ENCODE results near the gene EPN1. TPM values are rescaled to one million over a fixed set of nuclear protein-coding genes. Genes with fewer than 3 reads are reported as not detected.

EPN1 gene
- total and polyA plus RNA-seq, 3 experiments from 2014 or later, result 20.2 to 40.2 (median 39.0) TPM

DNA sequence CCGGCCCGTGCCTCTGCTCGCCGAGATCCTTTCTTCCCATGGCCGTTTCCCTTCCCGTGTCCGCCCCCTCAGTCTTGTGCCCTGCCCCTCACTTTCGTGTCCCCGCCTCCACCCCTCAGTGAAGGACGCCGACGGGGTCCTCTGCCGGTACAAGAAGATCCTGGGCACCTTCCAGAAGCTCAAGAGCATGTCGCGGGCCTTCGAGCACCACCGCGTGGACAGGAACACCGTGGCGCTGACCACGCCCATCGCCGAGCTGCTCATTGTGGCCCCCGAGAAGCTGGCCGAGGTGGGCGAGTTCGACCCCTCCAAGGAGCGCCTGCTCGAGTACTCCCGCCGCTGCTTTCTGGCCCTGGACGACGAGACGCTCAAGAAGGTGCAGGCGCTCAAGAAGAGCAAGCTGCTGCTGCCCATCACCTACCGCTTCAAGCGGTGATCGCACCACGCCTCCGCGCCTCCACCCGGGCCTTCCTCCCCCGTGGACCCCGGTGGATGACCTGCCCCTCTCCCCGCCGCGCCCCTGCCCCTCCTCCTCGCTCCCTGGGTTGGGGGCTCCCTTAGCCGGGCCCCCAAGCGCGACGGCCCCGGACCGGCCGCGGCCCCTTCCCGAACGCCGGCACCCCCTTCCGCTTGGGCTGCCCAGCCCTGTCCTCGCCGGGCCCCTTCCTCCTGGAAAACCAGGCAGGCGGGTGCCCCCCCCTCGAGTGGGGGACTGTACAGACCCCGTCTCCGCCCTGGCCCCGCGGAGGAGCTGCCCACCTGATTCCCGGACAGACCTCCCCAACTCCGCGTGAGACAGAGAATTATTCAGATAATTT lies 22.5 kb upstream of the EPN1 start:
- H3K9me3 Mint-ChIP-seq, result peaks cover 0 to 3% (median 0%) of the 10 kb centered on the region in 5 donors
- peaks cover 24 to 43% (median 25%) of the 10 kb centered on the region in 3 donors for H3K4me1 Mint-ChIP-seq
- POLR2A ChIA-PET, result interaction anchor here (1.3 kb wide), 2 partner anchors 9 to 20 kb away, joined by 3 to 7 read pairs; partner anchors contain the start of gene ZNF581
- peak overlapping the region in 2 of 8 donors; percentile 29 to 63 for H3K27ac Mint-ChIP-seq
- Histone ChIP-seq H3K4me1 (ENCODE audit: insufficient read depth, low read length) (peaks cover 34% of the 10 kb centered on the region), H3K27ac (ENCODE audit: low read depth, low read length) (no peak overlapping the region), H3K4me3 (ENCODE audit: low read length) (no peak overlapping the region), H3K36me3 (ENCODE audit: insufficient read depth, low read length) (no peaks in the 10 kb centered on the region), H3K9me3 (ENCODE audit: low read length) (no peaks in the 10 kb centered on the region), H3K27me3 (ENCODE audit: insufficient read depth, low read length, poor library complexity, severe bottlenecking) (no peaks in the 10 kb centered on the region)
- peaks cover 0 to 7% of the 10 kb centered on the region in 2 donors for H3K27me3 Mint-ChIP-seq
- peak overlapping the region in 3 of 7 donors; percentile 10 to 60 (median 37) for H3K4me3 Mint-ChIP-seq
- H3K36me3 Mint-ChIP-seq, result peaks cover 0 to 25% (median 0%) of the 10 kb centered on the region in 3 donors
- CTCF ChIA-PET, result interaction anchor here (0.7 to 2.6 kb wide), 8 partner anchors 8 to 393 kb away, joined by 3 to 22 read pairs (median 4); partner anchors contain the start of genes FIZ1 and ZNF581
- DNase-seq, result peak in 1 of 5 donors; percentile 65

DNA sequence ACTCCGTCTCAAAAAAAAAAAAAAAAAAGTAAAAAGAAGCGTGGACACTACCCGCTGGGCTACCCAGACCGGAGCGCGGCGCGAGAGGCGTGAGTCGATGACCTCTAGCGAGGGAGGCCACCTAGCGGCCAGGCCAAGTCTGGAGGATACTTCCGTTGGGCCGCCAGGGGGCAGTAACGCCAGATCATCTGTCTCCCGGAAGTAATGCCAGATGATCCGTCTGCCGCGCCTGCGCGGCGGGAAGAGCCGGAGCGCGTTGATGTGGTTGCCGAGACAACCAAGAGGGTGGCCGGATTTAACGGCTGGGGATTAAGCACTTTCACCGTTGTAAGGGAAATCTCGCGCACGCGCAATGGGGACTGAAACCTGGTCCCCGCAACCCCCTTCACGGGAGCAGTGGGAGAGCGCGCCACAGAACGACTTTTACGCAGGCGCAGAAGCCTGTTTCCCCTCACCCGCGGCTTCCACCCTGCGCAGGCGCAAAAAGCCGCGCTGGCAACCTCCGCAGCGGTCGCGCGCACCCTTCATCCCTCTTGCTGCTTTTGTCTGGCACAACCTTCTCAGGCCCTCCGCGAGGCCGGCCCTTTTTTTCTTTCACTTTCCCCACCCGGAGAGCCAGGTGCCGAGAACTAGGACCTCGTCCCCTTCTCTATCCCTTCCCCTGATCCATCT lies 21.2 kb upstream of the EPN1 start:
- peaks cover 0 to 7% of the 10 kb centered on the region in 2 donors for H3K27me3 Mint-ChIP-seq
- peaks cover 38% of the 10 kb centered on the region for H3K4me1 ChIP-seq (ENCODE audit: insufficient read depth, low read length)
- H3K36me3 ChIP-seq (ENCODE audit: insufficient read depth, low read length), result no peaks in the 10 kb centered on the region

DNA sequence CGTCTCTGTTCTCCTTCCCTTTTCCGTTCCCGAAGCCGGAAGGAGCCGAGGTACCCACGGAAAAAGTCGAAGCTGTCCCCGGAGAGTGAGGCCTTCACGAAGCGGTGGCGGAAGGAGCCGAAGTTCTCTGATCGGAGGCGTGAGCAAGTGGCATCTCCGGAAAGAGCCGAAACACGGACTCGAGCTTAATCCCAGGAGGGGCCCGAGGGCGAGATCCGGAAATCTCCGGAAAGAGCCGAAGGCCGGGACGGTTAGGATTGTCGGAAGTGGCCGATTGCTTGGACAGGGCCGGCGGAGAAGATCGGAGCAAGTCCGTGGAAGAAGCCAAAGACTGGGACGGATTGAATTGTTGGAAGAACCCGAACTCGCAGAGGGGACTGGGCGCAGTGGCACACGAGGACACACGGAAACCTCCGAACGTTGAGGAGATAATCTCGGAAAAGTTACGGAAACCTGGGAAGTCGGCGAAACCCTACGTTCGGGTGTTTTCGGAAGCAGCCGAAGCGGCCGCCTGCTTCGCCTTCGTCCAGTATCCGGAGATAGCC lies 20.6 kb upstream of the EPN1 start:
- peak overlapping the region; percentile 96 to 99 (median 98) for H3K27ac Mint-ChIP-seq
- DNase-seq, result peak; percentile 99 to 100 (median 100)
- peaks cover 39% of the 10 kb centered on the region for H3K4me1 ChIP-seq (ENCODE audit: insufficient read depth, low read length)

More for the DNA sequence above, 21.2 kb upstream of the EPN1 start:
- Histone ChIP-seq H3K27me3 (ENCODE audit: insufficient read depth, low read length, poor library complexity, severe bottlenecking) (no peaks in the 10 kb centered on the region), H3K27ac (ENCODE audit: low read depth, low read length) (peak overlapping the region; percentile 91), H3K9me3 (ENCODE audit: low read length) (no peaks in the 10 kb centered on the region), H3K4me3 (ENCODE audit: low read length) (peak overlapping the region; percentile 89)
- peaks cover 31 to 48% (median 32%) of the 10 kb centered on the region in 3 donors for H3K4me1 Mint-ChIP-seq
- peaks cover 0 to 3% (median 0%) of the 10 kb centered on the region in 5 donors for H3K9me3 Mint-ChIP-seq
- peak overlapping the region; percentile 90 to 97 (median 95) for H3K4me3 Mint-ChIP-seq
- peak overlapping the region; percentile 96 to 99 (median 98) for H3K27ac Mint-ChIP-seq
- CTCF ChIA-PET, result interaction anchor here (0.7 to 2.6 kb wide), 20 partner anchors 9 to 607 kb away, joined by 3 to 22 read pairs (median 4); partner anchors contain the start of genes FIZ1, ZNF581, ZNF784 and ZNF865
- peaks cover 0 to 30% (median 2%) of the 10 kb centered on the region in 3 donors for H3K36me3 Mint-ChIP-seq
- peak; percentile 99 to 100 (median 99) for DNase-seq
- POLR2A ChIA-PET, result interaction anchor here (0.6 to 1.8 kb wide), 20 partner anchors 8 to 1464 kb away, joined by 3 to 23 read pairs (median 4); partner anchors contain the start of genes FIZ1, ISOC2, KMT5C and MBOAT7

DNA sequence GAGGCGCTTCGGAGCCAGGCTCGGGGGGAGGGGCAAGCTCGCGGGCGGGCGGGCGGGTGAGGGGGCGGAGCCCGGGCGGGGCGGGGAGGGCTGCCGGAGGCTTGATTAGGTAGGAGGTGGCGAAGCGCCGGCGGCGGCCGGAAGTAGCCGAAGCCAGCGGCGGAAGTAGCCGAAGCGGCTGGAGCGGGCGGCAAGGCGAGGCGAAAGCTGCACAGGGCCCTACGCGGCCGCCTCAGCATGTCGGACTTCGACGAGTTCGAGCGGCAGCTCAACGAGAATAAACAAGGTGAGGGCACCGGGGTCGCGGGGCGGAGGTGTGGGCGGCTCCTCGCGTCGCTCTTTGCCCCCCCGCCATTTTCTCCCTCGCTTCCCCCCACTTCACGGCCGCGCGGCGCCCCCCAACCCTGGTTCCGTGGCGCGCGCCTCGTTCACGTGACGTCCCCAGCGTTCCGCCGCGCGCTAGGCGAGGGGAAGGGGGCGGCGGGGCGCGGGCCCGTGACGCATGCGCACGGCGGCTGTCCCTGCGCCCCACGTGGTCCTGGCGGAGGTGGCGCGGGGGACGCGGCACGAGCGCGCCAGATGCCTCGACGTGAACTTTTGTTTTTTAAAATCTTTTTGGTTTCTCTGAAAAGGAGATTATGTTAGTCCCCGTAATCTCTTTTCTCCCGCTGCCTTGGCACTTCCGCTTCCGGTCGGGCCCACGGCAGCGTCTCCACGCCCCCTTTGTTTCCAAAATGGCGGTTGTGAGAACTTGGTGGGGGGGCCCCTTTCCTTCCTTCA lies 20.0 kb upstream of the EPN1 start, which contains the start of gene U2AF2:
Gene U2AF2, plus strand, starts transcription at position 168 of the 780 bp plus-strand sequence. Its CDS starts 70 bp downstream, at position 238.
- peaks cover 38 to 53% (median 38%) of the 10 kb centered on the region in 3 donors for H3K4me1 Mint-ChIP-seq
- CTCF ChIA-PET, result interaction anchor here (0.7 to 2.6 kb wide), 14 partner anchors 8 to 316 kb away, joined by 3 to 12 read pairs (median 4); partner anchors contain the start of genes KMT5C, ZNF581, ZNF784 and ZNF865
- peak within 1 kb of the TSS; percentile 91 for H3K4me3 ChIP-seq (ENCODE audit: low read length)
- H3K4me1 ChIP-seq (ENCODE audit: insufficient read depth, low read length), result peaks cover 44% of the 10 kb centered on the region
- H3K27me3 Mint-ChIP-seq, result peaks cover 0 to 7% of the 10 kb centered on the region in 2 donors
- H3K36me3 Mint-ChIP-seq, result peaks cover 0 to 39% (median 5%) of the 10 kb centered on the region in 3 donors
- H3K9me3 ChIP-seq (ENCODE audit: low read length), result no peaks in the 10 kb centered on the region
- DNase-seq, result peak; percentile 95 to 98 (median 97)
- H3K4me3 Mint-ChIP-seq, result peak within 1 kb of the TSS; percentile 90 to 97 (median 95)
- POLR2A ChIA-PET, result interaction anchor here (0.6 to 1.8 kb wide), 19 partner anchors 10 to 1466 kb away, joined by 3 to 23 read pairs (median 5); partner anchors contain the start of genes FIZ1, ISOC2, KMT5C and MBOAT7
- H3K27ac ChIP-seq (ENCODE audit: low read depth, low read length), result peak within 1 kb of the TSS; percentile 91
- H3K27ac Mint-ChIP-seq, result peak within 1 kb of the TSS; percentile 97 to 99 (median 99)
- H3K36me3 ChIP-seq (ENCODE audit: insufficient read depth, low read length), result peaks cover 10% of the 10 kb centered on the region
- peaks cover 0 to 3% (median 0%) of the 10 kb centered on the region in 5 donors for H3K9me3 Mint-ChIP-seq
- no peaks in the 10 kb centered on the region for H3K27me3 ChIP-seq (ENCODE audit: insufficient read depth, low read length, poor library complexity, severe bottlenecking)

More for the DNA sequence above, 20.6 kb upstream of the EPN1 start:
- H3K4me1 Mint-ChIP-seq, result peaks cover 32 to 52% (median 34%) of the 10 kb centered on the region in 3 donors
- peaks cover 3% of the 10 kb centered on the region for H3K36me3 ChIP-seq (ENCODE audit: insufficient read depth, low read length)
- POLR2A ChIA-PET, result interaction anchor here (0.6 to 1.8 kb wide), 19 partner anchors 9 to 1465 kb away, joined by 3 to 23 read pairs (median 5); partner anchors contain the start of genes FIZ1, ISOC2, KMT5C and MBOAT7
- CTCF ChIA-PET, result interaction anchor here (0.7 to 2.6 kb wide), 14 partner anchors 9 to 315 kb away, joined by 3 to 12 read pairs (median 4); partner anchors contain the start of genes KMT5C, ZNF581, ZNF784 and ZNF865
- H3K4me3 Mint-ChIP-seq, result peak overlapping the region; percentile 90 to 97 (median 95)
- H3K27ac ChIP-seq (ENCODE audit: low read depth, low read length), result peak overlapping the region; percentile 91
- H3K4me3 ChIP-seq (ENCODE audit: low read length), result peak overlapping the region; percentile 89
- peaks cover 0 to 32% (median 3%) of the 10 kb centered on the region in 3 donors for H3K36me3 Mint-ChIP-seq
- peaks cover 0 to 3% (median 0%) of the 10 kb centered on the region in 5 donors for H3K9me3 Mint-ChIP-seq
- no peaks in the 10 kb centered on the region for H3K9me3 ChIP-seq (ENCODE audit: low read length)
- H3K27me3 Mint-ChIP-seq, result peaks cover 0 to 7% of the 10 kb centered on the region in 2 donors
- H3K27me3 ChIP-seq (ENCODE audit: insufficient read depth, low read length, poor library complexity, severe bottlenecking), result no peaks in the 10 kb centered on the region

DNA sequence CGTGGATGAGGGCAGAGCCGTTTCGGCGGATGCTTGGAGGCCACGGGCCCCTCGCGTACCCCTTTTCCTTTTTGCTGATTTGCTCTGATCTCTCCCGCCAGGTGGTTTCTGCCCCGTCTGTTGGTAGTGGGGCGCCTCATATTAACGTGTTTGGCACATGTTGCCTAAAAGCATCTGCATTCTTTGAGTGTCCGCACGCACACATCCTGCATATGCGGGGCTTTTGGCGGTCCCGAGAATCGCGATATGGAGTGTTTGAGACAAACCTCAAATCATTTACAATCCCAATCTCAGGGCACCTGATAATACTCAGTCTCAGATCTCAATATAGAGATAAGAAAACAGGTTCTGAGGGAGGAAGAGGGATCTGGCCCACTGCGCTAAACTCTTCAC lies 19.4 kb upstream of the EPN1 start:
- H3K9me3 Mint-ChIP-seq, result peaks cover 0 to 3% (median 0%) of the 10 kb centered on the region in 5 donors
- H3K36me3 Mint-ChIP-seq, result peaks cover 0 to 45% (median 5%) of the 10 kb centered on the region in 3 donors
- Histone ChIP-seq H3K4me1 (ENCODE audit: insufficient read depth, low read length) (peaks cover 44% of the 10 kb centered on the region), H3K4me3 (ENCODE audit: low read length) (peak overlapping the region; percentile 91), H3K27ac (ENCODE audit: low read depth, low read length) (peak overlapping the region; percentile 91), H3K36me3 (ENCODE audit: insufficient read depth, low read length) (peaks cover 16% of the 10 kb centered on the region), H3K9me3 (ENCODE audit: low read length) (no peaks in the 10 kb centered on the region), H3K27me3 (ENCODE audit: insufficient read depth, low read length, poor library complexity, severe bottlenecking) (no peaks in the 10 kb centered on the region)
- DNase-seq, result no peak
- H3K4me3 Mint-ChIP-seq, result peak overlapping the region; percentile 90 to 97 (median 93)
- peaks cover 0 to 7% of the 10 kb centered on the region in 2 donors for H3K27me3 Mint-ChIP-seq
- POLR2A ChIA-PET, result no interaction called here
- CTCF ChIA-PET, result no interaction called here
- peak overlapping the region; percentile 97 to 99 (median 99) for H3K27ac Mint-ChIP-seq
- H3K4me1 Mint-ChIP-seq, result peaks cover 38 to 56% (median 40%) of the 10 kb centered on the region in 3 donors

DNA sequence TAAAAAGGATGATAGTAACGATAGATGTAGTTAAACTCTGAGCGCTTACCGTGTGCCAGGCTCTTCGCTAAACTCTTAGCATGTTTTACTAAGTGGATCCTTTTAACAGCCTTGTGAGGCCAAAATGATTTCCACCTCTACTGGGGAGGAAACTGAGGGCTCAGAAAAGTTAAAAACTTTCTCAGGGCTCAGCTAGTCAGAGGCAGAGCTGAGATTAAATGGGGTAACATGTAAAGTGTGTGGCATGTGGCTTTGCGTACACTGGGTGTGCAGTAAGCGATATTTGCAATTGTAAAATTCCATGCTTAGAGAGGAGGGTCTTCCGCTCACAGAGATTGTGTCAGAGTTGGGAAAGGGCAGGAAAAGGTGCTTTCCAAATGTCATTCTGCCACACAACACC lies 18.5 kb upstream of the EPN1 start:
- DNase-seq, result no peak
- Mint-ChIP-seq H3K4me1 (peaks cover 38 to 60% (median 43%) of the 10 kb centered on the region in 3 donors), H3K9me3 (peaks cover 0 to 3% (median 0%) of the 10 kb centered on the region in 5 donors), H3K27me3 (peaks cover 0 to 7% of the 10 kb centered on the region in 2 donors), H3K36me3 (peaks cover 0 to 52% (median 5%) of the 10 kb centered on the region in 3 donors), H3K4me3 (peak overlapping the region; percentile 90 to 97 (median 93)), H3K27ac (peak overlapping the region; percentile 57 to 99 (median 98))
- POLR2A ChIA-PET, result interaction anchor here (1.1 kb wide), 1 partner anchor 18 kb away, joined by 8 read pairs; no protein-coding TSS in a partner anchor
- Histone ChIP-seq H3K36me3 (ENCODE audit: insufficient read depth, low read length) (peaks cover 25% of the 10 kb centered on the region), H3K9me3 (ENCODE audit: low read length) (no peaks in the 10 kb centered on the region), H3K4me1 (ENCODE audit: insufficient read depth, low read length) (peaks cover 44% of the 10 kb centered on the region), H3K27ac (ENCODE audit: low read depth, low read length) (peak overlapping the region; percentile 29), H3K27me3 (ENCODE audit: insufficient read depth, low read length, poor library complexity, severe bottlenecking) (no peaks in the 10 kb centered on the region), H3K4me3 (ENCODE audit: low read length) (peak overlapping the region; percentile 91)
- CTCF ChIA-PET, result interaction anchor here (2.9 kb wide), 1 partner anchor 15 kb away, joined by 10 read pairs; no protein-coding TSS in a partner anchor

Measured in CD8-positive, alpha-beta memory T cell (primary cell).